GM18909 (cell line): Measurements from ENCODE around the gene ZBTB17.

ENCODE experiments used
- ATAC-seq: cut with Tn5 transposase; IDR thresholded peaks from one replicate; pipeline ENCODE4 v1.9.1; 2021; ENCODE audit warnings: mild to moderate bottlenecking; ENCODE audit not compliant: unreplicated experiment, poor library complexity

The ZBTB17 gene

GRCh38 chr1:15963363-15963967, 12.4 kb downstream of the ZBTB17 start:
- no peak for ATAC-seq

GRCh38 chr1:15962671-15963362, 13.1 kb downstream of the ZBTB17 start:
- ATAC-seq, result no peak

- no peak for ATAC-seq
Measured at GRCh38 chr1:15962176-15962575, 13.7 kb downstream of the ZBTB17 start.

GRCh38 chr1:15961492-15961891, 14.4 kb downstream of the ZBTB17 start:
- no peak for ATAC-seq

GRCh38 chr1:15960808-15961207, 15.1 kb downstream of the ZBTB17 start:
- ATAC-seq, result no peak

- no peak for ATAC-seq
Measured at GRCh38 chr1:15959827-15960446, 16.0 kb downstream of the ZBTB17 start.

- no peak for ATAC-seq
Measured at GRCh38 chr1:15959424-15959823, 16.5 kb downstream of the ZBTB17 start.

GRCh38 chr1:15958793-15959192, 17.1 kb downstream of the ZBTB17 start:
- ATAC-seq, result no peak

- ATAC-seq, result no peak
Measured at GRCh38 chr1:15958111-15958510, 17.8 kb downstream of the ZBTB17 start.

- ATAC-seq, result no peak
Measured at GRCh38 chr1:15957221-15958095, 18.4 kb downstream of the ZBTB17 start.

- no peak for ATAC-seq
Measured at GRCh38 chr1:15956150-15956549, 19.8 kb downstream of the ZBTB17 start.

- ATAC-seq, result no peak
Measured at GRCh38 chr1:15955552-15955951, 20.3 kb downstream of the ZBTB17 start.

- no peak for ATAC-seq
Measured at GRCh38 chr1:15954316-15954715, 21.6 kb downstream of the ZBTB17 start.

- no peak for ATAC-seq
Measured at GRCh38 chr1:15953791-15954241, 22.1 kb downstream of the ZBTB17 start.

- no peak for ATAC-seq
Measured at GRCh38 chr1:15953294-15953771, 22.6 kb downstream of the ZBTB17 start.

- no peak for ATAC-seq
Measured at GRCh38 chr1:15952317-15953258, 23.3 kb downstream of the ZBTB17 start.

- no peak for ATAC-seq
Measured at GRCh38 chr1:15951341-15952153, 24.4 kb downstream of the ZBTB17 start.

- ATAC-seq, result no peak
Measured at GRCh38 chr1:15950763-15951295, 25.1 kb downstream of the ZBTB17 start.
